Mucosa of descending colon (tissue), 3 donors: ENCODE data around the gene SLIT1. TPM values are rescaled to one million over a fixed set of nuclear protein-coding genes. Genes with fewer than 3 reads are reported as not detected.

Experiments
- ATAC-seq: fragments of 200-7000 bp; cut with Tn5 transposase; one replicate; pipeline ENCODE4 v1.9.1; 2020; ENCODE audit warnings: mild to moderate bottlenecking, moderate library complexity
- DNase-seq, 3 donors: peaks; one replicate each; pipeline ENCODE4 v3.0.0-alpha.2; 2020
- H3K36me3 ChIP-seq: fragments of 200-600 bp; one replicate; pipeline ENCODE4 v1.8.0; 2021; ENCODE audit warnings: low read depth, mild to moderate bottlenecking
- H3K4me1 ChIP-seq: fragments of 200-600 bp; one replicate; pipeline ENCODE4 v1.8.0; 2021; ENCODE audit warnings: low read depth, mild to moderate bottlenecking
- H3K4me3 ChIP-seq: fragments of 200-600 bp; one replicate; pipeline ENCODE4 v1.8.0; 2021; ENCODE audit warnings: mild to moderate bottlenecking
- H3K9me3 ChIP-seq: fragments of 200-600 bp; one replicate; pipeline ENCODE4 v1.8.0; 2021; ENCODE audit warnings: mild to moderate bottlenecking
- intact Hi-C, 2 donors: fragments of 100-400 bp; cut with DNase I in 1 of 2; cut with micrococcal nuclease in 1 of 2; formaldehyde crosslinking; loops; one replicate each; pipeline versions ENCODE4 v1.11.0 to v1.11.1; 2022; cut with DNase I, micrococcal nuclease
- total RNA-seq, 3 donors: library from RNA; stranded (reverse); fragmentation: NEBNext Ultra II Directional in 2 of 3; extraction: Animal tissue kit (Norgen Biotek cat#: 25700) in 2 of 3; gene quantifications; one replicate each; pipeline versions ENCODE4 v1.2.1 to v1.2.4, GENCODE V29; 2021 to 2023
- TF ChIP-seq, protein P1 (sequence below): fragments of 200-600 bp; IDR thresholded peaks from one replicate; pipeline ENCODE4 v1.8.0; 2022; ENCODE audit warnings: antibody characterized with exemption, mild to moderate bottlenecking
- donor health status: DM: no; HTN: no; CAD: no; lungs with moderate emphysema.
- donor health status: DM: no; HTN: no; CAD: no.
- donor health status: DM: no; HTN: yes; CAD: no.

Gene SLIT1
- total RNA-seq, 3 donors from 2014 or later: 0.17 to 1.1 (median 0.24) TPM

DNA sequence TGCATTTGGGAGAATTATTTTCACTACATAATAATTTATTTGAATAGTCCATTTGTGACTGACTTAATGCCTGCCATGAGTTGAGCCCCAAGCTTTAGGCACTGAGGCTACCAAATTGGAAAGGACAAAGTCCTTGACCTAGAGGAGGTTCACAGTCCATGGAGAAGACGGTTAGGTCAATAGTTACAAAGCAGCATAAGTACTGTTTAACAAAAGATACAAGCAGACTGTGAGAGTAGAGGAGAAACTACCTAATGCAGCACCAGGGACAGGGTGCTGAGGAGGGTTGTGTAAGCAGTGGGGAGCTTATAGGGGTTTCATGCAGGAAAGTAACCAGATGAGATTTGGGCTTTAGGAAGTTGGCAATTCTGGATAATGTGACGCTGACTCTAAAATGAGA lies 214.4 kb downstream of the SLIT1 start:
- Histone ChIP-seq H3K4me3 (no peak overlapping the region), H3K4me1 (no peaks in the 10 kb centered on the region), H3K36me3 (no peaks in the 10 kb centered on the region), H3K9me3 (no peaks in the 10 kb centered on the region)
- intact Hi-C loops: no loop called here
- DNase-seq: no peak
- no peak for ATAC-seq
- TF ChIP-seq, protein P1, sequence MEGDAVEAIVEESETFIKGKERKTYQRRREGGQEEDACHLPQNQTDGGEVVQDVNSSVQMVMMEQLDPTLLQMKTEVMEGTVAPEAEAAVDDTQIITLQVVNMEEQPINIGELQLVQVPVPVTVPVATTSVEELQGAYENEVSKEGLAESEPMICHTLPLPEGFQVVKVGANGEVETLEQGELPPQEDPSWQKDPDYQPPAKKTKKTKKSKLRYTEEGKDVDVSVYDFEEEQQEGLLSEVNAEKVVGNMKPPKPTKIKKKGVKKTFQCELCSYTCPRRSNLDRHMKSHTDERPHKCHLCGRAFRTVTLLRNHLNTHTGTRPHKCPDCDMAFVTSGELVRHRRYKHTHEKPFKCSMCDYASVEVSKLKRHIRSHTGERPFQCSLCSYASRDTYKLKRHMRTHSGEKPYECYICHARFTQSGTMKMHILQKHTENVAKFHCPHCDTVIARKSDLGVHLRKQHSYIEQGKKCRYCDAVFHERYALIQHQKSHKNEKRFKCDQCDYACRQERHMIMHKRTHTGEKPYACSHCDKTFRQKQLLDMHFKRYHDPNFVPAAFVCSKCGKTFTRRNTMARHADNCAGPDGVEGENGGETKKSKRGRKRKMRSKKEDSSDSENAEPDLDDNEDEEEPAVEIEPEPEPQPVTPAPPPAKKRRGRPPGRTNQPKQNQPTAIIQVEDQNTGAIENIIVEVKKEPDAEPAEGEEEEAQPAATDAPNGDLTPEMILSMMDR: no peak

DNA sequence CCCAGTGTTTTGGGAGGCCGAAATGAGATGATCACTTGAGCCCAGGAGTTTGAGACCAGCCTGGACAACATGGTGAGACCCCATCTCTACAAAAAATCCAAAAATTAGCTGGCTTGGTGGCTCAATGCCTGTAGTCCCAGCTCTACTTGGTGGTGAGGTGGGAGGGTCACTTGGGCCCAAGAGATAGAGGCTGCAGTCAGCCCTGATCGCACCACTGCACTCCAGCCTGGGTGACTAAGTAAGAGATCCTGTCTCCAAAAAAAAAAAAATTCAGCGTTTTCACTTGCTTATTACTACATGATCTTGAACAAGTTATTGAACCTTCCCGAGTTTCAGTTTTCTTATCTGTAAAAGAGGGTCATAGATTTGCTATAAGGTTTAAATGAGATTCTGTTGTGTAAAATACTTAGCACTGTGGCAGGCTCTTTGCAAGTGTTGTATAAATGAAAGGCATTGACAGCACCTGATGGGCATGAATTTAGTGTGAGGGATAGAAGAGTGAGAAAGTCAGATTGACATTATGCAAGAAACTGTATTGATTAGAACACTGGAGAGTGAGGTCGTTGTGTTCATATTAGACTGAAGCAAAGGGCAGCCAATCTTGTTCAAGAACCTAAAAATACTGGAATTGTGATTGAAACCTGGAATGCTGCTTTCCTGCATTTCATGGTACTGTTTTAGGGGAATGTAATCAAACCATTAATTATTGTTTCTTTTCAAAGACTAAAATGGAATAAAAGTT lies 216.9 kb downstream of the SLIT1 start:
- no peaks in the 10 kb centered on the region for H3K4me1 ChIP-seq
- no peak for ATAC-seq
- no peaks in the 10 kb centered on the region for H3K36me3 ChIP-seq
- intact Hi-C loops: no loop called here
- no peak for DNase-seq
- H3K4me3 ChIP-seq: no peak overlapping the region
- no peaks in the 10 kb centered on the region for H3K9me3 ChIP-seq
- TF ChIP-seq, protein P1: no peak

DNA sequence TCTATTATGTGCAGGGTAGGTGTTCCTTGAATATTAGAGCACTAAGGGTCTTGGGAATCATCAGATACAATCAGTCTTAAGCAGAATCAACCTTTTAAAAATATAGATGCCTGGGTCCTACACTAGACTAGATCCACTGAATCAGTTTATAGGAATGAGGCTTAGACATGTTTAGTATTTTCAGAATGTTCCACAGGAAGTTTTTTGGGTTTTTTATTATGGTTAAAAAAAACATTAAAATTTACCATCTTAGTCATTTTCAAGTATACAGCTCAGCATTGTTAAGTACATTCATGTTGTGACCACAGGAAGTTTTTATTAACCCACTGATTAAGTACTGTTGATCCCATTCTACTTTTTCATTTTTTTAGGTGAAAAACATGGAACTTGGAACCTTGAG lies 217.9 kb downstream of the SLIT1 start:
- Histone ChIP-seq H3K4me1 (no peaks in the 10 kb centered on the region), H3K36me3 (no peaks in the 10 kb centered on the region), H3K9me3 (no peaks in the 10 kb centered on the region), H3K4me3 (no peak overlapping the region)
- DNase-seq (no peak), ATAC-seq (no peak)
- TF ChIP-seq, protein P1: no peak
- intact Hi-C loops: no loop called here

DNA sequence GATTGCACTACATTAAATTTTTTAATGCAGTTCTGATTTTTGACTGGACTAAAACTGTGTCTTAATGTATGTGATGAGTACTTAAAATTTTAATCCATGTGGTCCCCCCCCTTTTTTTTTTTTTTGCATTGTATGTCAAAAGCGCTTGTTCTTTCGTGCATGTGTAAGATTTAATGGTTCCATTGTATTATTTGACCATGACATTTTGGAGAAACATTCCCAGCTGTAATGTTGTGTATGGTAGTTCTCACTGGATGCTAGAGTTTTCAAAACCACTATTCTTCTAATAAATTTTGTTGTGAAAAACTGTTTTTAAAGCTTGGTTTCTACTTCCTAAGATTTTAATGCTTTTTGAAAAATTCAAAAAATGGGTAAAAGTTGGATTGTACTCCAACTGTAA lies 221.6 kb downstream of the SLIT1 start:
- no peaks in the 10 kb centered on the region for H3K36me3 ChIP-seq
- no peaks in the 10 kb centered on the region for H3K9me3 ChIP-seq
- no peak overlapping the region for H3K4me3 ChIP-seq
- DNase-seq (no peak), ATAC-seq (no peak)
- no peaks in the 10 kb centered on the region for H3K4me1 ChIP-seq
- intact Hi-C loops: no loop called here
- TF ChIP-seq, protein P1: no peak

DNA sequence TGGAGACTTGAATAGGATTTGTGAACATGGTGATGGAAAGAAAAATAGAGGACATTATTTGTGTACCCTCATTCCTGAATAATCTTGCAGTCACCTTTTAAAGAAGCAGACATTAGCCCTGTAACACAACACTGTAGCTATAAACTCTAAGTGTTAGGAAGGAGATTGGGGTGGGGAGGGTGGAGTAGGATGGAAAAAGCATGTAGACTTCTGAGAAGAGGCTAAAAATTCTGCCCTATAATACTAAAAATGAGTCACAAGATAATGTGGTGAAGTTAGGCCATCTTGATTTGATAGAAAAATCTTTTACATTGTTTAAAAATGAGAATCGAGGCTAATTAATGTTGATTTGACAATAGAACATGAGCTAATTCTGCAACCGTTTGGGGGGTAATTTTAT lies 224.9 kb downstream of the SLIT1 start:
- TF ChIP-seq, protein P1: no peak
- no peaks in the 10 kb centered on the region for H3K9me3 ChIP-seq
- no peak for DNase-seq
- H3K36me3 ChIP-seq: no peaks in the 10 kb centered on the region
- H3K4me3 ChIP-seq: no peak overlapping the region
- ATAC-seq: no peak
- H3K4me1 ChIP-seq: no peaks in the 10 kb centered on the region
- intact Hi-C loops: no loop called here
